ENCODE measurements around the gene ZNF277.

Gene ZNF277

DNA sequence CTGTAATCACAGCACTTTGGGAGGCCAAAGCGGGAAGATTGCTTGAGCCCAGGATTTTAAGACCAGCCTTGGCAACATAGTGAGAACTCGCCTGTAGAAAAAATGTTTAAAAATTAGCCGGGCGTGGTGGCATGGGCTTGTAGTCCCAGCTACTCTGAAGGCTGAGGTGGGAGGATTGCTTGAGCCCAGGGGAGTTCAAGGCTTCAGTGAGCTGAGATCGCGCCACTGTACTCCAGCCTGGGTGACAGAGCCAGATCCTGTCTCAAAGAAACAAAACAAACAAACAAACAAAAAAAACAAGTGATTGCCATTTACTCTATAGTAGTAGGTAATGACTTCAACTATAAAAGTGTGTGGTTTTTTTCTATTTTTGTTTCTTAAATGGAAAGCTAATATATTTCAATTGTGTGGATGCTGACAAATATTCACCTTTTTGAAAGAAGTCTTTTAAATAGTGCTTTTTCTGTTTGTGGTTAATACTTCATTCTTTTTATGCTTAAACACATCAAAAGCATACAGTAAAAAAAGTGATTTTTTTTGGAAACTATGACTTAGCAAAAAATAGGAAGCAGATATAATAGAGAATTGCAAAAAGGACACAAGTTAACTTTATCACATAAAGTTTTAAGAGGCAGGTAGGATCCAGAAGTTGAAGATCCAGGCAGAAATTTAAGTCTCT lies 48.4 kb downstream of the ZNF277 start:
- DNase-seq, result no peak

GRCh38 chr7:112255388-112255720 lies 48.9 kb downstream of the ZNF277 start:
- no peak for DNase-seq

GRCh38 chr7:112257073-112257472 lies 50.6 kb downstream of the ZNF277 start:
- DNase-seq, result no peak

DNA sequence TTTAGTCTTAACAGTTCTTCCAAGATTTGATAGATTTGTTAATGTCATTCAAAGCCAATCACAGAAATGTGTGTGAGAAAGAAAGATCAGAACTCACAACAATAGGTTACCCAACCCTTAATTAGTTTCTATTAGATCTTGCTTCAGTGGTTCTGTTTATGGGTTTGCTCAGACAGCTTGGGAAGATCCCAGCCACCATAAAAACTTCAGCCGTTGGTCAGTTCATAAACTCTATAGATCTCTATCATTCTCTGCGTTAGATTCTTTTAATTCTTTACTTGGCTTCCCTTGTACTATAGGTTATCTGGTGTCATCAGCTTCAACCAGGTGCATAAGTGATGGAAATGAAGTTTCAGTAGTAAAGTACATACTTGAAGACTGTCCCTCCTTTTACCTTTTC lies 54.4 kb downstream of the ZNF277 start:
- DNase-seq, result no peak

DNA sequence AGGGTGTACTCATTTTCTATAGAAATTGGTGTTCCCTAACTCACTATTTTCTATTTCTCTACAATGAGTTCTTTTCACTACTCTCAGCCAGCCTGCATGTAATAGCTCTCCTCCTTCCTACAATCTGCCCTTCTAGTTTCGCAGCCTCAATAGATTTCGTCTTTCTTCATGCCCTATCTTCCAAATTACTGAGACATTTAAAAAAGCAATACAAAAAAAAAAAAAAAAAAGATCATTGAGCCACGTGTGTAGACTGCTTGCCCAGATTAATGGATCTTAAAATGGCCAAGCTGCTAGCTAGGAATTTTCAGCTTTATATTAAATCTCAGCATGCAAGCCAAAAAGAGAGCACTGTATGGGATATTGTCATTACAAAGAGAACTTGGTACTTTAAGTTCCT lies 55.5 kb downstream of the ZNF277 start:
- no peak for DNase-seq

- DNase-seq, result no peak
These were observed 56.5 kb downstream of the ZNF277 start for GRCh38 chr7:112262855-112263487.

DNA sequence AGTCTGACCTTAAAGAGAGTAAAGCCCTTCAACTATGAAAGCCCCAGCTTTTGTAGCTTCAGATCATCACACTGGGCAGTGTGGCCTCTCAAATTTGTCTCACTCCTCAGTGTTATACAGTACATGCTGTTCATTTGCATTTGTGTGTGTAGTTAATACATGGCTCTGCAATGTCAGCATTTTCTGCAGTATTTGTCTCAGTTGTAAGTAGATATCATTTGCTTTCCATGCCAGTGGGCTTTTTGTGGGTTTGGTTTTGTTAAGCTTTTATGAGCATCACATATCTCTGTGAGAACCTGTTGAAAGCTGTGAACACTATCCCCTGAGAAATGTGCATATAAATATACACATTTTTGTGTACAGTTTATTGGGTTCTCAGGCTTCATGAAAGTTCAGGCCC lies 57.0 kb downstream of the ZNF277 start:
- no peak for DNase-seq

GRCh38 chr7:112266141-112266540 lies 59.6 kb downstream of the ZNF277 start:
- DNase-seq, result no peak

DNA sequence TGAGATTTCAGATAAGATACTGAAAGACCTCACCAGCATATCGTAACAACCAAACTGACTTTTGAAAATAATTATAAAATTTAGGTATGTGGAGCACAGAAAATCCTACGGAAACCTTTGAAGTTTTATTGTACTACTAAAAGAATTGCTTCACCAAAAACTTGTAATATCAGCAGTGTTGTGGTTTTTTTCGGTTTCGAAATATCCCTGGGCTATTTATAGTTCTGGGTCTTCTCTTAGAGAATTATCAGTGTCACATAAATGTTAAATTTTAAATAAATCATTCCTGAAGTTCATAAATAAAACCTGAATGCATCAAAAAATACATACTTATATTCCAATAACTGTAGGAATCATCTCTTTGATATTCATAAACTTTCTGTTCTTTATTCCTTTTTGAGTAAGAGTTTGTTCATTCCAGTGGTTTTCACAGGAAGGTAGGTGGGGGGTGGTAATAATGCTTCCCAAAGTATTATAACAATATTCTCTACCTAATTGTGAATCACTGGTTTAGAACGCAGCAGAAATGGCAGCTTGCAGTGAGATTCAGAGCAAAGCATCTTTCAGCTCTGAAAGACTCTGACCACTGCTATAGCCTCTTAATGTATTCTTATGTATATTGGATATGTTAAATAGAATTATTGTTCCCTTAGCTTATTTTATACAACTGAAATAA lies 60.2 kb downstream of the ZNF277 start:
- no peak for DNase-seq

- no peak for DNase-seq
These were observed 61.6 kb downstream of the ZNF277 start for GRCh38 chr7:112267944-112268691.

DNA sequence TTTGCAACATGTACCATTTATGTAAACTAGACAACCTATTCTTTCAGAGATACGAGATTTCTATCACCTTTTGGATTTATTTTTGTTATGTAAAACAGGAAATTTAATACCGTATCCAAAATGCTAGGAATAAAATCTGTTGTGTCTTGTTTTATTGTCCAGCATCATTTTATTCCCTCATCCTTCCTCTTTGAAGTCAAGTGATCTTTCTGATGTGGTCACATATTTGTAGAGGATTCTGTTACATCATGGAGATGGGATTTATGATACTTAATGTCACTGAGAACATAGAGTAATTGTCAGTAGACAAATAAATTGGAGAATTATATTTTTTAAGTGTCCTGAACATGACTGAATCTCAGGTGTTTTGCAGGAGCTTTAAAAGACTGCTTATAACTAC lies 64.7 kb downstream of the ZNF277 start:
- no peak for DNase-seq

GRCh38 chr7:112272921-112273561 lies 66.5 kb downstream of the ZNF277 start:
- no peak for DNase-seq

GRCh38 chr7:112279042-112279441 lies 72.5 kb downstream of the ZNF277 start:
- no peak for DNase-seq

- DNase-seq, result no peak
These were observed 73.8 kb downstream of the ZNF277 start for GRCh38 chr7:112280267-112280666.

- no peak for DNase-seq
These were observed 76.1 kb downstream of the ZNF277 start for GRCh38 chr7:112282476-112283188.

- no peak for DNase-seq
These were observed 77.0 kb downstream of the ZNF277 start for GRCh38 chr7:112283382-112283910.

DNA sequence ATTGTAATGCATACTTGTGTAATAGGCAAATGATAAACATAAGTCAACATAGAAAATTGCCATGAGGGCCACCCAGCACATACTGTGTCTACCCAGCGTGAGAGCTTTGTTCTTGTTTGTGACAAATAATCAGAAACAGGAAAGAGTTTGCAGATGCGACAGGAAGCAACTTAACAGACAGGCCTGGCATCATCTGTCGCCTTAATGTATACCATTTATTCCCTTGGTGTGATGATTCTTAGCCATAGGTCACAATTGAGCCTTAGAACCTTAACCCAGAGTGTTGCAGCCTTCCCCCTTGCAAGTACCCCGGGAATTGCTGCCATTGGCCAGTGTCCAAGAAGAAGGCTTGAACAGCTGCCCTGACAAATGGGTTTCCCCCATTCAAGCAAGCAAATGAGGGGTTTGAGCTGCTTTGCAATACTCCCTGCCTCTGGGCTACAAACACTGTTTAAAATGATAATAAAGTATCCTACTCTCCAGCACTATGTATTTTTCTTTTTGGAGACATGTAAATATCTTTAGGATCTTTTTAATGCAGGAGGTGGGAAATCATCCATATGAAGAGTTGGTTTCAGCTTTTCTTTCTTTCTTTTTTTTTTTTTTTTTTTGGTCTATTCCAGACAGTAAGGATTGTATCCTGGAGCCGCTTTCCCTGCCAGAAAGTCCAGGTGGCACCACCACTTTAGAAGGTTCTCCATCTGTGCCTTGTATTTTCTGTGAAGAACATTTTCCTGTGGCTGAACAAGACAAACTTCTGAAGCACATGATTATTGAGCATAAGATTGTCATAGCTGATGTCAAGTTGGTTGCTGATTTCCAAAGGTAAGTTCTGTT lies 80.0 kb downstream of the ZNF277 start:
- DNase-seq, result no peak

- DNase-seq, result no peak
These were observed 81.8 kb downstream of the ZNF277 start for GRCh38 chr7:112288301-112288700.

GRCh38 chr7:112290065-112290464 lies 83.6 kb downstream of the ZNF277 start:
- no peak for DNase-seq

- DNase-seq, result no peak
These were observed 85.7 kb downstream of the ZNF277 start for GRCh38 chr7:112292162-112292561.

- DNase-seq, result no peak
These were observed 86.9 kb downstream of the ZNF277 start for GRCh38 chr7:112293416-112293815.

All from cortex of kidney (tissue), 1 donor.